ENCODE data around the gene PRXL2B.
"Not testable (repeated sequence)": the region's sequence is repeated elsewhere in the genome, so short reads cannot be mapped to it uniquely, and the experiment has no call there.

The PRXL2B gene

GRCh38 chr1:2546515-2547209, 39.9 kb upstream of the PRXL2B start:
- TF ChIP-seq, protein P1, sequence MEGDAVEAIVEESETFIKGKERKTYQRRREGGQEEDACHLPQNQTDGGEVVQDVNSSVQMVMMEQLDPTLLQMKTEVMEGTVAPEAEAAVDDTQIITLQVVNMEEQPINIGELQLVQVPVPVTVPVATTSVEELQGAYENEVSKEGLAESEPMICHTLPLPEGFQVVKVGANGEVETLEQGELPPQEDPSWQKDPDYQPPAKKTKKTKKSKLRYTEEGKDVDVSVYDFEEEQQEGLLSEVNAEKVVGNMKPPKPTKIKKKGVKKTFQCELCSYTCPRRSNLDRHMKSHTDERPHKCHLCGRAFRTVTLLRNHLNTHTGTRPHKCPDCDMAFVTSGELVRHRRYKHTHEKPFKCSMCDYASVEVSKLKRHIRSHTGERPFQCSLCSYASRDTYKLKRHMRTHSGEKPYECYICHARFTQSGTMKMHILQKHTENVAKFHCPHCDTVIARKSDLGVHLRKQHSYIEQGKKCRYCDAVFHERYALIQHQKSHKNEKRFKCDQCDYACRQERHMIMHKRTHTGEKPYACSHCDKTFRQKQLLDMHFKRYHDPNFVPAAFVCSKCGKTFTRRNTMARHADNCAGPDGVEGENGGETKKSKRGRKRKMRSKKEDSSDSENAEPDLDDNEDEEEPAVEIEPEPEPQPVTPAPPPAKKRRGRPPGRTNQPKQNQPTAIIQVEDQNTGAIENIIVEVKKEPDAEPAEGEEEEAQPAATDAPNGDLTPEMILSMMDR (IDR thresholded peaks at IDR 0.05; ENCODE audit: borderline replicate concordance, insufficient read depth, low read depth, low read length) = no peak
- peak overlapping the region; percentile 91 for H3K4me3 ChIP-seq (ENCODE audit: low read depth, low read length)

GRCh38 chr1:2547210-2548067, 39.1 kb upstream of the PRXL2B start:
- peak overlapping the region; percentile 91 for H3K4me3 ChIP-seq (ENCODE audit: low read depth, low read length)
- TF ChIP-seq, protein P1 (IDR thresholded peaks at IDR 0.05; ENCODE audit: borderline replicate concordance, insufficient read depth, low read depth, low read length) = no peak

- TF ChIP-seq, protein P1 (IDR thresholded peaks at IDR 0.05; ENCODE audit: borderline replicate concordance, insufficient read depth, low read depth, low read length) = peak; percentile 89
- peak overlapping the region; percentile 91 for H3K4me3 ChIP-seq (ENCODE audit: low read depth, low read length)
Observed at GRCh38 chr1:2548068-2548589, 38.4 kb upstream of the PRXL2B start.

DNA sequence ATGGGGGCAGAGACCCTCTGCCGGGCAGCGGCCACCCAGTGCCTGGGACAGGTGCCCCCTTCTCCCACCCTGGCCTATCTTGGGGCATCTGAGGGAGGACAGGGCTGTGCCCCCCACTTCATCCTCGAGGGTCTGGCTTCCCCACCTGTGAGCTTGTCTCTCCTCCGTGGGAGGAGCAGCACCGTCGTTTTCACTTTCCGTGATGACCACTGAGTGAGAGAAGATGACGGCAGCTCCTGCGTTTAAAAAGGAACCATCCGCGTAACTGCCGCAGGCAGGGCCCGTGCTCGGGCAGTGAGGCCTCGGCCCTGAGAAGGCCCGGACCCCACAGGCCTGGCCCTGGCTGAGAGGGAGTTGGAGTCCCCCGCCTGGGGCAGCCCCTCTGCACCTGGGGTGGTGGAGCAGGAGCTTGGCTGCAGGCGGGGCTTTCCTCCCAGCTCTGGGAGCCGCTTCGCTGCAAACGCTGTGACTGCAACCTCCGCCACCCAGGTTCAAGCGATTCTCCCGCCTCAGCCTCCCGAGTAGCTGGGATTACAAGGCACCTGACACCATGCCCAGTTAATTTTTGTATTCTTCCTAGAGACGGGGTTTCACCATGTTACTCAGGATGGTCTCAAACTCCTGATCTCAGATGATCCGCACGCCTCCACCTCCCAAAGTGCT, 37.1 kb upstream of the PRXL2B start:
- peak overlapping the region; percentile 23 for H3K4me3 ChIP-seq (ENCODE audit: low read depth, low read length)

GRCh38 chr1:2550309-2550861, 36.2 kb upstream of the PRXL2B start:
- H3K4me3 ChIP-seq (ENCODE audit: low read depth, low read length) = not testable (repeated sequence)

GRCh38 chr1:2551544-2551943, 35.0 kb upstream of the PRXL2B start:
- H3K4me3 ChIP-seq (ENCODE audit: low read depth, low read length) = not testable (repeated sequence)

DNA sequence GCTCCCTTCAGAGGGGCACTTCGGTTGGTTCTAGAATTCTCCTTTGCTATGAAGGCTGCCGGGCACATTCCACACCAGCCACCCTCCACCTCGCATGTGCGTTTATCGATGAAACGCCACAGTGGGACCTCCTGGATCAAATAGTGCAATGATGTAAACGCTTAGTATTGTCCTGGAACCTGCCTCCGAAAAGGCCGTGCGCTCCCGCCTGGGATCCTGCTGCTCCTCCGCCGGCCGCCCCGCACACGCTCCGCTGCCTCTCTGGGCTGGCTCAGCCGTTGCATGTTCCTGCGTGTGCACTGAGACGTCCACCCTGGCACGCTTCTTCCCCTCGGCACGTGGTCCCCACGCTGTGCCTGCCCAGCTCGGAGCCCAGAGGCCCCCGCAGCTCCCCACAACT, 34.4 kb upstream of the PRXL2B start:
- TF ChIP-seq, protein P1 (IDR thresholded peaks at IDR 0.05; ENCODE audit: borderline replicate concordance, insufficient read depth, low read depth, low read length) = no peak
- no peak overlapping the region for H3K4me3 ChIP-seq (ENCODE audit: low read depth, low read length)

GRCh38 chr1:2553076-2553475, 33.5 kb upstream of the PRXL2B start:
- H3K4me3 ChIP-seq (ENCODE audit: low read depth, low read length) = not testable (repeated sequence)

All from GM12875 (cell line).